ENCODE results near the gene JAGN1.

- TF ChIP-seq EZH2 (IDR thresholded peaks at IDR 0.05; ENCODE audit: borderline replicate concordance, low read length) (no peak), CTCF (conservative IDR thresholded peaks at IDR 0.05 in 1 of 2, IDR thresholded peaks at IDR 0.05 in 1 of 2; ENCODE audit: extremely low read depth in 1 of 2, insufficient read depth in 1 of 2, low read depth in 1 of 2, low read length in 2 of 2) (no peak)
Measured at GRCh38 chr3:9916734-9917680, 26.6 kb downstream of the JAGN1 start, which contains the start of gene IL17RC.

Measured in mammary epithelial cell (primary cell).